HG03097 (cell line): ENCODE results near the gene ELOF1.
A peak's percentile ranks its signal among the peaks of the same experiment; 100 is the strongest.
"Not testable (repeated sequence)": the region's sequence is repeated elsewhere in the genome, so short reads cannot be mapped to it uniquely, and the experiment has no call there.

Experiments used
- ATAC-seq: cut with Tn5 transposase; IDR thresholded peaks from one replicate; pipeline ENCODE4 v1.9.1; 2021; ENCODE audit not compliant: unreplicated experiment, low FRiP score

Gene ELOF1

GRCh38 chr19:11573354-11573753 is 14.3 kb upstream of the ELOF1 start:
- ATAC-seq, result not testable (repeated sequence)

- ATAC-seq, result no peak
Observed at GRCh38 chr19:11570039-11570462, 11.0 kb upstream of the ELOF1 start.

- ATAC-seq, result no peak
Observed at GRCh38 chr19:11566164-11566563, 7.1 kb upstream of the ELOF1 start.

- ATAC-seq, result not testable (repeated sequence)
Observed at GRCh38 chr19:11565649-11565980, 6.6 kb upstream of the ELOF1 start.

GRCh38 chr19:11564082-11564807 is 5.2 kb upstream of the ELOF1 start:
- not testable (repeated sequence) for ATAC-seq

GRCh38 chr19:11563532-11563931 is 4.5 kb upstream of the ELOF1 start:
- ATAC-seq, result no peak

- ATAC-seq, result peak; percentile 37
Observed at GRCh38 chr19:11560404-11561051, 1.5 kb upstream of the ELOF1 start.

- no peak for ATAC-seq
Observed at GRCh38 chr19:11556634-11557420, 2.2 kb downstream of the ELOF1 start.

GRCh38 chr19:11555246-11555645 is 3.8 kb downstream of the ELOF1 start:
- ATAC-seq, result no peak

- no peak for ATAC-seq
Observed at GRCh38 chr19:11554160-11554559, 4.9 kb downstream of the ELOF1 start.

- ATAC-seq, result no peak
Observed at GRCh38 chr19:11552666-11553372, 6.2 kb downstream of the ELOF1 start.

GRCh38 chr19:11551603-11552235 is 7.3 kb downstream of the ELOF1 start:
- no peak for ATAC-seq

- no peak for ATAC-seq
Observed at GRCh38 chr19:11550265-11550664, 8.8 kb downstream of the ELOF1 start.

- ATAC-seq, result no peak
Observed at GRCh38 chr19:11549386-11549953, 9.6 kb downstream of the ELOF1 start.

- no peak for ATAC-seq
Observed at GRCh38 chr19:11547929-11548700, 10.9 kb downstream of the ELOF1 start.

GRCh38 chr19:11541238-11541637 is 17.8 kb downstream of the ELOF1 start:
- ATAC-seq, result no peak

GRCh38 chr19:11540645-11541044 is 18.4 kb downstream of the ELOF1 start:
- ATAC-seq, result no peak

- no peak for ATAC-seq
Observed at GRCh38 chr19:11539495-11540365, 19.3 kb downstream of the ELOF1 start.
